GM19397 (cell line): ENCODE results near the gene STK17A.

Source experiments
- ATAC-seq: cut with Tn5 transposase; IDR thresholded peaks from one replicate; pipeline ENCODE4 v1.9.1; 2021; ENCODE audit warnings: mild to moderate bottlenecking, moderate library complexity; ENCODE audit not compliant: unreplicated experiment

STK17A gene

GRCh38 chr7:43582503-43583423 is at the start of gene STK17A:
Gene STK17A, plus strand, starts transcription at chr7:43583108. Its CDS starts 136 bp downstream, at chr7:43583244.
- peak; percentile 80 for ATAC-seq

GRCh38 chr7:43533801-43534479 is 49.0 kb upstream of the STK17A start:
- no peak for ATAC-seq

- no peak for ATAC-seq
Measured at GRCh38 chr7:43535031-43535451, 47.9 kb upstream of the STK17A start.

DNA sequence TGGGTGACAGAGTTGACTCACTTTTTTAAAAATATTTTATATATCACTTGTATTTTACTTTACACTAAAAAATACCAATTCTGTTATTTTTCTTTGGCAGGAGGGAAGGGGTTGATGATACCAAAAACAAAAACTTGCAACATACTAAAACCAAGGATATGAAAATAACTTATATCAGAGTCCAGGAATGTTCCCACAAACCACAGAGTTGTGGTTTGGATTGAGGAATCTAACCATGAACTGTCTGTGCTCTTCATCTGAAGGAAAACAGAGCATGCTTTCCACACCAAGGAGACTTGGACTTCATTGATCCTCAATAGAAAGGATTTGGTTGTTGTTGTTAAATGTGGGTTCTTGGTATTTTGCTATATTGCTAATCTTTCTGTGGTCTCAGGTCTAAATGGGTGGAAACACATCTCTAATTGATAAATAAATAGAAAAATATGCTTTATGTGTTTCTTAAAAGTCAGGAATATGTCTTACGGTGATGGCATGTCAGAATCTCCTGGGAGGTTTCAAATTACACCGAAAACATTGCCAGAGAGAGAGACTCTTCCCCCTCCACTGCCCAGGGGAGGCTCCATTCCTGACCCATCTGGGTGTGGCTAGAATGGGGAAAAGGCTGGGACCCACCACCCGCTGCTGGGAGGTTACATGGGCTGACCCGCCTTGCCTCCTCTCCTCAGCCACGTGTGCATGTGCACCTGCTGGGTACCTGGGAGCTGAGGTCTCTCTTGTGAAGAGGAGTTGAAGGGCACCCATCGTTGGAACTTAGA is 46.9 kb upstream of the STK17A start:
- ATAC-seq: no peak

DNA sequence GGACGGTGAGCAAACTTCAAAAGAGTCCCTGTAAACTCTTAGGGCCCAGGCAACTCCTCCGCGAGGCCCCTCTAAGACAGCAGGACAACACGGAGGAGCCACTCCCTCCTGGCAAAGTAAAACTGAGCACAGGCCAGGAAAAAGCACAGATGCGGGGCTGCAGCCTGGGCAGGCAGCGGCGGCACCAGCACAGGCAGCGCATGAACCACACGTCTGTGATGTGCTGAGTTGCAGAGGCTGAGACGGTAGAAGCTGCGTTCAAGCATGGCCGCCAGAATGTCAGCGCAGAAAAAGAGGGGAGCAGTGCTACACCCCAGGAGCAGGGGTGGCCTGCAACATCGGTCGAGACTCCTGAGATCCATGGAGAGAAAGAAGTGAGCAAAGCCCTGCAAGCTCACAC is 46.1 kb upstream of the STK17A start:
- ATAC-seq: no peak

DNA sequence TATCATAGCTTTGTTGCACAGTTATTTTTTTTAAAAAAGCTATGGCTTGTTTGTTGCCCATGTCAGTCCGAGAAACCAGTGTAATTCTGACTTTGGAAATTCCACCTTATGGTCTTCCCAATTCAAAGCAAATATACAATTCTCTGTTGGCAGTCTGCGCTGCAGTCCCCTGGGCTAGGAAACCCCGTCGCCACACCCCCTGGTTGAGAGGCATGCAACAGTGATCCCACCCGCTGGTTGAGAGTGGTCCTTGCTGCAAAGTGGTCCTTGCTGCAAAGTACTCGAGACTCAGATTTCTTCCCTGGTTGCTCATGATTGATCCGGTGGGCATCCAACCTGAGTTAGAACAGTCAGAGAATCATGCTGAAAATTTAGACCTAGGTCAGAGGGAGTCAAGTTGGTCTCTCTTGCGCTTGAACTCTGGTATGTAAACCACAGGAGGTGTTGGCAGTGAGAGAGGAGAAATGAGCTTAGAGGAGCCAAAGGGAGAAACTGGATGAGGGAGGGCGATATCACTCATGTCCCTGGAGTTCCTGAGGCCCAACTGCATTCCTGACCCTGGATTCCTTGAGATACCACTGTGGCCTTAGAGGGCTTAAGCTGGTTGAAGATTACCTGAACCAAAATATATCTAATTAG is 45.0 kb upstream of the STK17A start:
- ATAC-seq: no peak

- ATAC-seq: no peak
Measured at GRCh38 chr7:43538404-43538771, 44.5 kb upstream of the STK17A start.

GRCh38 chr7:43540471-43540870 is 42.4 kb upstream of the STK17A start:
- no peak for ATAC-seq

DNA sequence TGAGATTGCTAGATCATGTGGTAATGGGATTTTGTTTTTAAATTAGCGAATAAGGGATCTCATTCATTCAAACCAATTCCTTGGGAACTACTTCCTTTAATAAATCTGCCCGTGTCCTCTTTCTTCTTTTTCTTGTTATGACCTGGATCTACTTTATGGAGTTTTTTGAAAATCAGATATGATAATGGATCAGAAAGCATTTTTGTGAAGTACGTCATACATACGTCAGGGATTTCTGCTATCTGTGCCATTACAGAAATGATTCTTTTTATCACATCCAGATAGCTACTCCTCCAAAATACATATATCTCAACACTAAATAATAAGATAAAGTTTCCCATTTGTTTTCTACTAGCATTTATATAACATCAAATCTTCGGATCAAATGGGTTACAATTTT is 40.2 kb upstream of the STK17A start:
- no peak for ATAC-seq

DNA sequence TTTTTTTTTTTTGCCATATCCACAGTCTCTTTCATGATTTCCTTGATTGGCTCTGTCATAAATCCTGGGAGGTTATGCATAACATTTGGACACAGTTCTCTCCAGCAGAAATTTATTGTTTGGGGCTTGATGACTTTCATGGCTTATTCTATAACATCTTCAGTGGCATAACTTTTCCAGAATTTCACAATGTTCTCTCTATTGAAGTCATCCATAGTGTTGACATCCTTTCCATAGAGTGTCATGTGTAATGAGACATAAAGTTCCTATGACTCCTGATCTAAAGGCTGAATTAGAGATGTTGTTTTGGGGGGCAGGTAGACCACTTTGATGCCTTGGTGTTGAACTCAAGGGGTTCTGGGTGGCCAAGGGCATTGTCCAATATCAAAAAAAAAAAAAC is 36.7 kb upstream of the STK17A start:
- no peak for ATAC-seq

GRCh38 chr7:43550427-43550826 is 32.5 kb upstream of the STK17A start:
- no peak for ATAC-seq

DNA sequence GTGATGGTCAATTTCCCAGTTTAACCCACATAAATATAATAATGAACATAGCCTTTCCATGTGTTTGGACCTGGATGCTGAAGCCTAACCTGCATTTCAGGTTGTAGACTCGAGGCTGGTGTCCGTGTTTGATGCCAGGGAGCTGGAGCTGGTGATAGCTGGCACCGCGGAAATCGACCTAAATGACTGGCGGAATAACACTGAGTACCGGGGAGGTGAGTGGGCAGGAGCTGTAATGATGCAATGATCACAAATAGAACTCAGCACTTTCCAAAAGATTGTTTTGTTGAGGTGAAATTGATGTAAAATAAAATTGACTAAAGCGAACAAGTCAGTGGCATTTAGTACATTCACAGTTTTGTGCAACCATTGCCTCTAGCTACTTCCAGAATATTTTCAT is 30.8 kb upstream of the STK17A start:
- no peak for ATAC-seq

GRCh38 chr7:43553999-43554398 is 28.9 kb upstream of the STK17A start:
- no peak for ATAC-seq

DNA sequence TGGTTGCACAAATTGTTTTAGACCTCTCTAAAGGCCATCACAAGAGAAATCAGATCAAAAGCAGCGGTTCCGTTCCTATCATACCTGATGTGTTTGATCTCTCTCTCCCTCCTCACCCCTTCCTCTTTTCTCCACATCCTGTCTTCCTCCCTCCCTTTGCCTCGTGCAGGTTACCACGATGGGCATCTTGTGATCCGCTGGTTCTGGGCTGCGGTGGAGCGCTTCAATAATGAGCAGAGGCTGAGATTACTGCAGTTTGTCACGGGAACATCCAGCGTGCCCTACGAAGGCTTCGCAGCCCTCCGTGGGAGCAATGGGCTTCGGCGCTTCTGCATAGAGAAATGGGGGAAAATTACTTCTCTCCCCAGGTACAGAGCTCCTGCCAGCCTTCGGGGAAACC is 28.5 kb upstream of the STK17A start:
- ATAC-seq: no peak

DNA sequence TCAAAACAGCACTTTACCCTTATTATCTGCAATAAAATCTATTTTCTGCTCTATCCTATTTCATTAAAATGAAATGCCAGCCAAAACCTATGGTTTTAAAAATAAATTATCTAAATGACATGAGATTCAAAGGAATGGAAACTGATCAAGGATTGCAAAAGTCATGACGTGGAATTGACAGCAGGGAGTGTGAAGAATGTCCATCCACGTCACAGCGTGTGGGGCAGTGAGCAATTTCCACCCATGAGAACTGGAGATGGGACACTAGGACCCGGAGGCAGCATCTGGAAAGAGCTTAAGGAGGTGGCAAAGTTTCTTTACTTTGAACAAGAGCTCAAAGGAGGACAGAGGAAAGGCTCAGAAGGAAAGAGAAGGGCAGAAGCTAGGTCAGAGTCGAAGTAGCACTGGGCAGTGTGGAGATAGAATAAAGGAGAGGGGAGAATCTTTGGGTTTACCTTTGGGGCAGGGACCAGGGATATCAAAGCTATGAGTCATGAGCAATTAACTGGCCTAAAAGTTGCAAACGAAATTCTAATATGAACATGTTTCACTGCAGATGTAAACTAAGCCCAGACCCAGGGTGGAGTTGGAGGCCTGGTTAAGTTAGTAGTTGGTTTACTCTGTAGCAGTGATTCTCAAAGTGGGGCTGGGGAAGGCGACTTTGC is 24.9 kb upstream of the STK17A start:
- no peak for ATAC-seq

- ATAC-seq: no peak
Measured at GRCh38 chr7:43559171-43559945, 23.6 kb upstream of the STK17A start.

GRCh38 chr7:43559946-43560335 is 23.0 kb upstream of the STK17A start:
- ATAC-seq: no peak

DNA sequence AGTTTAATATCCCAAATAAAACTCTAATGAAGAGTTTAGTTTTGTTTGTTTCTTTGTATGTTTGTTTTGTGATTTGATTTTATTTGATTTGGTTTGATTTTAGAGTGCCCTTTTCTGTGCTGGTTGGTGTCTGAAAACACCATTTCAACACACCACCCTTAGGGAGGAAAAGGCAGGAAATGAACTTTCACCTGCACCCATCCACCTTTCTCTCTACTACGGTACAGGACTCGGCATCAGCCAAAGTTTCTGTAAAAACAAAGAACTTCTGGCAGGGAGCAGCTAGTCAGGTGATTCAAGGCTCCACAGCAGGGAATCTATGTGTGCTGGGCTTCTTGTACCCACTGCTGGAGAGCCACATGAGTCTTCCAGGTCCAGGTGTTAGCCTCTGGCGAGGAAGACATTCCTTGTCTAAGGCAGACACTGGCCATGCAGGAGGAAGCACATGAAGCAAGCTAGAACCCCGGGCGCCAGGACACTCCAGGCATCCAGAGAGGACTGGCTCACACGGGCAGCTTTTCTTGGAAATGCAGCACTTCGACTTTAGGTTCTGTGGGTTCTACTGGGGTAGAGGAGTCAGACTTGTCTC is 22.1 kb upstream of the STK17A start:
- no peak for ATAC-seq

DNA sequence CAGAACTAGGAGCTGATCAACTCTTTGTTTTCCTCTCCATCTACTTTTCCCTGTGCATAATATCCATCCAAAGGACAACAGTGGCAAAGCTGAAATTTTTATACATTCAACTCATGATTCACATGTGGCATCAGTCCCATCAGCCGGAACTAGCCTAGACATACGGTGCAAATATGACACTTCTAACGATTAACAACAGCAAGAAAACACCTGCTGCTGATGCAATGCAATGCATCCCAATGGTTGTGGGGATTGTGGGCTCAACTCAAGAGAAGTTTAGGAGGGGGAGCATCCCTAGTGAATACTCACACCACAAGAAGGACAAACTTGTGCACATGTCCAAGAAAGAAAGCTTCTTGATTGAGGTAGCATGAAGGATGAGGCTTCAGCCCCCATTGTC is 20.5 kb upstream of the STK17A start:
- ATAC-seq: no peak
